GM12878 (cell line): ENCODE data around the gene SEC24A. TPM values are rescaled to one million over a fixed set of nuclear protein-coding genes. Genes with fewer than 3 reads are reported as not detected.

Experiments
- ATAC-seq: fragments of 200-7000 bp; cut with Tn5 transposase; 3 replicates; pipeline ENCODE4 v1.9.1; 2020; ENCODE audit warnings: mild to moderate bottlenecking, moderate library complexity
- BruUV-seq: library from RNA; stranded (reverse); fragments of 400-500 nt; replicated peaks from 2 replicates; lab custom pipeline; 2021; lab: Mats Ljungman, UMichigan
- CTCF ChIA-PET: fragments of 300-600 bp; sonication (Branson Sonifier 250); formaldehyde crosslinking; extraction: SDS; loops from one replicate; lab custom pipeline; 2021; ENCODE audit warnings: inconsistent platforms; lab: Yijun Ruan, JAX
- POLR2A ChIA-PET: fragments of 350-600 bp; formaldehyde crosslinking; extraction: SDS; loops from one replicate; lab custom pipeline; 2021; ENCODE audit warnings: inconsistent platforms; lab: Charles Lee
- RAD21 ChIA-PET: fragments of 300-600 bp; sonication (Branson Sonifier 250); formaldehyde crosslinking; loops from one replicate; lab custom pipeline; 2023; ENCODE audit warnings: antibody characterized with exemption; ENCODE audit not compliant: unreplicated experiment; lab: Charles Lee
- SMC1A ChIA-PET: fragments of 300-600 bp; sonication (Branson Sonifier 250); formaldehyde crosslinking; loops from one replicate; lab custom pipeline; 2023; ENCODE audit not compliant: unreplicated experiment, uncharacterized antibody; lab: Charles Lee
- DNase-seq: peaks from one replicate; pipeline ENCODE4 v3.0.0-alpha.2; 2011; ENCODE audit warnings: low read depth, low spot score
- FAIRE-seq: peaks from 3 replicates; lab custom pipeline; 2011; peaks lifted over from hg19 to GRCh38; lab: Jason Lieb, UNC
- H2AFZ ChIP-seq: 2 replicates; pipeline ENCODE4 v1.6.0; 2011; ENCODE audit warnings: low read depth, low read length, control low read depth; ENCODE audit not compliant: control insufficient read depth
- H3K27ac ChIP-seq: 2 replicates; pipeline ENCODE4 v1.5.1; 2011; ENCODE audit warnings: control low read depth; ENCODE audit not compliant: control insufficient read depth, insufficient read depth
- H3K27me3 ChIP-seq, 2 experiments: replicated peaks in 1 of 2; 2 replicates each; pipeline versions ENCODE4 v1.6.0 to v1.6.1; 2011; ENCODE audit warnings: low read length in 1 of 2; ENCODE audit not compliant: control insufficient read depth in 2 of 2, insufficient read depth in 2 of 2
- H3K36me3 ChIP-seq, 2 experiments: 2 replicates each; pipeline ENCODE4 v1.5.1; 2011; ENCODE audit warnings: low read length in 1 of 2; ENCODE audit not compliant: control insufficient read depth in 2 of 2, insufficient read depth in 2 of 2
- H3K4me1 ChIP-seq: 2 replicates; pipeline ENCODE4 v1.6.1; 2011; ENCODE audit warnings: mild to moderate bottlenecking, low read length, moderate library complexity, mixed read lengths; ENCODE audit not compliant: control insufficient read depth, insufficient read depth
- H3K4me2 ChIP-seq: 2 replicates; pipeline ENCODE4 v1.6.0; 2011; ENCODE audit warnings: control low read depth; ENCODE audit not compliant: control insufficient read depth, insufficient read depth
- H3K4me3 ChIP-seq: fragments of 200-600 bp; sonication (generic); 2 replicates; pipeline ENCODE4 v1.5.1; 2016
- H3K79me2 ChIP-seq: 2 replicates; pipeline ENCODE4 v1.6.0; 2011; ENCODE audit warnings: low read length; ENCODE audit not compliant: control insufficient read depth, insufficient read depth
- H3K9ac ChIP-seq: 2 replicates; pipeline ENCODE4 v1.8.0; 2011; ENCODE audit warnings: low read length, control low read depth, mixed read lengths; ENCODE audit not compliant: control insufficient read depth, insufficient read depth
- H3K9me3 ChIP-seq: replicated peaks from 3 replicates; pipeline ENCODE4 v1.5.1; 2011; ENCODE audit warnings: mild to moderate bottlenecking, low read length; ENCODE audit not compliant: control insufficient read depth, insufficient read depth
- H4K20me1 ChIP-seq: 2 replicates; pipeline ENCODE4 v1.6.0; 2011; ENCODE audit not compliant: control insufficient read depth, insufficient read depth
- CHD4 ChIP-seq: fragments of 200-600 bp; sonication (generic); IDR thresholded peaks from 2 replicates; pipeline ENCODE4 v1.6.1; 2016; ENCODE audit warnings: mild to moderate bottlenecking
- RBBP5 ChIP-seq: fragments of 200-600 bp; sonication (generic); conservative IDR thresholded peaks from 2 replicates; pipeline ENCODE4 v1.6.1; 2016
- SIN3A ChIP-seq: IDR thresholded peaks from 2 replicates; pipeline ENCODE4 v1.6.1; 2012; ENCODE audit warnings: low read depth, low read length, improper control_type of control experiment
- SIX5 ChIP-seq: IDR thresholded peaks from 2 replicates; pipeline ENCODE4 v1.6.1; 2011; ENCODE audit warnings: mild to moderate bottlenecking, low read depth, low read length, moderate library complexity; ENCODE audit not compliant: severe bottlenecking
- WGBS: methylation state at CpG from one replicate; pipeline ENCODE4 v1.1.6; 2016; ENCODE audit warnings: low lambda C conversion rate; ENCODE audit not compliant: insufficient replicate concordance, insufficient coverage; ENCODE audit errors: missing lambda C conversion rate; 5-methylcytosine and 5-hydroxymethylcytosine counted together
- in situ Hi-C: fragments of 300-500 bp; cut with MboI; formaldehyde crosslinking; loops from 9 replicates; pipeline ENCODE4 v1.14.3; 2018; ENCODE audit warnings: mixed read lengths
- intact Hi-C: fragments of 100-400 bp; cut with micrococcal nuclease; formaldehyde crosslinking; loops from one replicate; pipeline ENCODE4 v1.14.2; 2022; ENCODE audit not compliant: unreplicated experiment
- polyA plus RNA-seq, 11 experiments: library from polyadenylated mRNA; depleted of rRNA in 4 of 11; unstranded in 6 of 11; stranded (reverse) in 5 of 11; fragments of >200 nt; fragmentation: Nextera tagmentation in 4 of 11; fragmentation: Illumina TruSeq in 1 of 11; extraction: Ambion mirVana in 4 of 11; extraction: Trizol in 1 of 11; gene quantifications; 1 replicate in 1 of 11; 2 replicates in 10 of 11; pipeline versions ENCODE4 v1.2.1 to v1.2.3, GENCODE V29; 2011 to 2016; ENCODE audit warnings: inconsistent platforms in 2 of 11, missing spikeins in 2 of 11, low read depth in 1 of 11
- total RNA-seq, 4 experiments: library from RNA; depleted of rRNA in 3 of 4; stranded (reverse); fragments of >200 nt in 3 of 4; fragmentation: Illumina TruSeq in 1 of 4; extraction: Trizol in 1 of 4; gene quantifications; 2 replicates each; pipeline versions ENCODE4 v1.2.1 to v1.2.3, GENCODE V29; 2013 to 2021
- TF ChIP-seq, protein P1 (sequence below): fragments of 450-650 bp; IDR thresholded peaks from 2 replicates; pipeline ENCODE4 v1.6.1; 2017; ENCODE audit warnings: mild to moderate bottlenecking
- TF ChIP-seq, protein P2 (sequence below): IDR thresholded peaks from 2 replicates; pipeline ENCODE4 v1.6.1; 2012; ENCODE audit warnings: low read depth, low read length, improper control_type of control experiment
- TF ChIP-seq, protein P3 (sequence below): fragments of 450-650 bp; IDR thresholded peaks from 2 replicates; pipeline ENCODE4 v1.6.1; 2016; ENCODE audit warnings: mild to moderate bottlenecking
- TF ChIP-seq, protein P4 (sequence below): IDR thresholded peaks from 2 replicates; pipeline ENCODE4 v1.6.1; 2011; ENCODE audit warnings: borderline replicate concordance, low read depth, mild to moderate bottlenecking, moderate library complexity, mixed read lengths, low read length; ENCODE audit not compliant: insufficient read depth; ENCODE audit errors: extremely low read length

Gene SEC24A
- total and polyA plus RNA-seq, 10 of the 15 experiments (the other 5 are each of a cell fraction or from before 2014, with no cell fraction given) = 7.1 to 52.2 (median 22.8) TPM

DNA sequence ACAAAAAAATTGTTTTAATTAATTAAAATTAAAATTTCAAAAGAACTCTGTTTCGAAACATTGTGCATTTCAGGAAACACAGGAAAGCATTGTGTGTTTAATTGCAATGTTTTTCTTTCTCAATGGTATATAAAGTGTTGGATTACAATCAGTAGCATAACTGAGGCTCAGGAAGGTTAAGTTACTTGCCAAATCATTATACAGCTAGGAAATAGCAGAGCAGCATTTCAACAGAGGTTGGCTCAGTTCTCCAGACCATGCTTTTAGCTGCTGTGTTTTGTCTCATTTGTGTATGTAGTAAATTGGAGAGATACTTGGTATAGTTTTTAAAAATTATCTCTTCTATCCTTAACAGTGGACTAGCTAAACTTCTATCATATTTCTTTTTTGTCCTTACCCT lies 59.7 kb downstream of the SEC24A start (continued):
- TF ChIP-seq, protein P1, sequence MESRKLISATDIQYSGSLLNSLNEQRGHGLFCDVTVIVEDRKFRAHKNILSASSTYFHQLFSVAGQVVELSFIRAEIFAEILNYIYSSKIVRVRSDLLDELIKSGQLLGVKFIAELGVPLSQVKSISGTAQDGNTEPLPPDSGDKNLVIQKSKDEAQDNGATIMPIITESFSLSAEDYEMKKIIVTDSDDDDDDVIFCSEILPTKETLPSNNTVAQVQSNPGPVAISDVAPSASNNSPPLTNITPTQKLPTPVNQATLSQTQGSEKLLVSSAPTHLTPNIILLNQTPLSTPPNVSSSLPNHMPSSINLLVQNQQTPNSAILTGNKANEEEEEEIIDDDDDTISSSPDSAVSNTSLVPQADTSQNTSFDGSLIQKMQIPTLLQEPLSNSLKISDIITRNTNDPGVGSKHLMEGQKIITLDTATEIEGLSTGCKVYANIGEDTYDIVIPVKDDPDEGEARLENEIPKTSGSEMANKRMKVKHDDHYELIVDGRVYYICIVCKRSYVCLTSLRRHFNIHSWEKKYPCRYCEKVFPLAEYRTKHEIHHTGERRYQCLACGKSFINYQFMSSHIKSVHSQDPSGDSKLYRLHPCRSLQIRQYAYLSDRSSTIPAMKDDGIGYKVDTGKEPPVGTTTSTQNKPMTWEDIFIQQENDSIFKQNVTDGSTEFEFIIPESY = no peak
- TF ChIP-seq RBBP5 = no peak
- TF ChIP-seq, protein P2, sequence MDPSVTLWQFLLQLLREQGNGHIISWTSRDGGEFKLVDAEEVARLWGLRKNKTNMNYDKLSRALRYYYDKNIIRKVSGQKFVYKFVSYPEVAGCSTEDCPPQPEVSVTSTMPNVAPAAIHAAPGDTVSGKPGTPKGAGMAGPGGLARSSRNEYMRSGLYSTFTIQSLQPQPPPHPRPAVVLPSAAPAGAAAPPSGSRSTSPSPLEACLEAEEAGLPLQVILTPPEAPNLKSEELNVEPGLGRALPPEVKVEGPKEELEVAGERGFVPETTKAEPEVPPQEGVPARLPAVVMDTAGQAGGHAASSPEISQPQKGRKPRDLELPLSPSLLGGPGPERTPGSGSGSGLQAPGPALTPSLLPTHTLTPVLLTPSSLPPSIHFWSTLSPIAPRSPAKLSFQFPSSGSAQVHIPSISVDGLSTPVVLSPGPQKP = no peak
- TF ChIP-seq CHD4 = no peak
- TF ChIP-seq, protein P3, sequence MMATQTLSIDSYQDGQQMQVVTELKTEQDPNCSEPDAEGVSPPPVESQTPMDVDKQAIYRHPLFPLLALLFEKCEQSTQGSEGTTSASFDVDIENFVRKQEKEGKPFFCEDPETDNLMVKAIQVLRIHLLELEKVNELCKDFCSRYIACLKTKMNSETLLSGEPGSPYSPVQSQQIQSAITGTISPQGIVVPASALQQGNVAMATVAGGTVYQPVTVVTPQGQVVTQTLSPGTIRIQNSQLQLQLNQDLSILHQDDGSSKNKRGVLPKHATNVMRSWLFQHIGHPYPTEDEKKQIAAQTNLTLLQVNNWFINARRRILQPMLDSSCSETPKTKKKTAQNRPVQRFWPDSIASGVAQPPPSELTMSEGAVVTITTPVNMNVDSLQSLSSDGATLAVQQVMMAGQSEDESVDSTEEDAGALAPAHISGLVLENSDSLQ = no peak
- no peak for TF ChIP-seq SIN3A

DNA sequence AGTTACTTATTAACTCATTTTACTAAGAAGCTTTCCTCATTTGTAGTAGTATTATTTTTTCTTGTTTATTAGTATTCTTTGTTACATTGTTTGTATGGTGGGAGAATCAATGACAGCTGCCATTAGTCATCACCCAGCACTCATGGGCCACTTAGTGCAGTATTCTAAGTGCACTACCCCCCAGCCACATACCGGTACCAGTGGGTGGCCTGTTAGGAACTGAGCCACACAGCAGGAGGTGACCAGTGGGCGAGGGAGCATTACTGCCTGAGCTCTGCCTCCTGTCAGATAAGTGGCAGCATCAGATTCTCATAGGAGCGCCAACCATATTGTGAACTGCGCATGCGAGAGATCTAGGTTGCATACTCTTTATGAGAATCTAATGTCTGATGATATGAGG lies 65.5 kb downstream of the SEC24A start:
- intact Hi-C loops = no loop called here
- ATAC-seq = no peak
- DNase-seq = no peak
- no peaks in the 10 kb centered on the region for H4K20me1 ChIP-seq
- no peaks in the 10 kb centered on the region for H3K79me2 ChIP-seq
- FAIRE-seq = no peak
- no TSS peak for BruUV-seq
- H3K36me3 ChIP-seq = peaks cover 2 to 36% of the 10 kb centered on the region in 2 experiments
- WGBS = 99% methylated on average over 5 of the region's 5 CpGs
- no peak for TF ChIP-seq SIX5
- TF ChIP-seq, protein P4, sequence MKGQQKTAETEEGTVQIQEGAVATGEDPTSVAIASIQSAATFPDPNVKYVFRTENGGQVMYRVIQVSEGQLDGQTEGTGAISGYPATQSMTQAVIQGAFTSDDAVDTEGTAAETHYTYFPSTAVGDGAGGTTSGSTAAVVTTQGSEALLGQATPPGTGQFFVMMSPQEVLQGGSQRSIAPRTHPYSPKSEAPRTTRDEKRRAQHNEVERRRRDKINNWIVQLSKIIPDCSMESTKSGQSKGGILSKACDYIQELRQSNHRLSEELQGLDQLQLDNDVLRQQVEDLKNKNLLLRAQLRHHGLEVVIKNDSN = no peak
- no peak overlapping the region for H3K4me2 ChIP-seq
- SMC1A ChIA-PET = interaction anchor here (1.0 to 1.3 kb wide), 3 partner anchors 22 to 59 kb away, joined by 3 to 6 read pairs (median 3); no protein-coding TSS in a partner anchor
- no peak overlapping the region for H3K27ac ChIP-seq
- in situ Hi-C loops = no loop called here
- H3K4me3 ChIP-seq = no peak overlapping the region
- H3K9me3 ChIP-seq = no peaks in the 10 kb centered on the region
- RAD21 ChIA-PET = no interaction called here
- H3K9ac ChIP-seq = no peak overlapping the region
- POLR2A ChIA-PET = no interaction called here
- CTCF ChIA-PET = interaction anchor here (0.6 kb wide), 1 partner anchor 22 kb away, joined by 4 read pairs; no protein-coding TSS in a partner anchor
- no peaks in the 10 kb centered on the region for H3K4me1 ChIP-seq
- no peak overlapping the region for H2AFZ ChIP-seq
- no peaks in the 10 kb centered on the region for H3K27me3 ChIP-seq
